VCaP (cell line): ENCODE data around the gene NCKAP1.

ENCODE experiments used
- H3K27ac ChIP-seq: fragments of 450-650 bp; 2 replicates; pipeline ENCODE4 v1.5.1; 2017
- CTCF ChIP-seq: fragments of 450-650 bp; conservative IDR thresholded peaks from 2 replicates; pipeline ENCODE4 v1.5.1; 2017; ENCODE audit warnings: mild to moderate bottlenecking, moderate library complexity

NCKAP1 gene

GRCh38 chr2:183034806-183035205 lies 3.5 kb downstream of the NCKAP1 start:
- H3K27ac ChIP-seq = peak overlapping the region; percentile 94
- TF ChIP-seq CTCF = no peak

- TF ChIP-seq CTCF = no peak
These were observed 4.3 kb downstream of the NCKAP1 start for GRCh38 chr2:183033951-183034350.

GRCh38 chr2:183031911-183032794 lies 6.1 kb downstream of the NCKAP1 start:
- TF ChIP-seq CTCF = no peak

More at GRCh38 chr2:183033951-183034350, 4.3 kb downstream of the NCKAP1 start:
- H3K27ac ChIP-seq = no peak overlapping the region; the same call in 1 of the 2 replicates

GRCh38 chr2:183029219-183029618 lies 9.0 kb downstream of the NCKAP1 start:
- no peak for TF ChIP-seq CTCF
- H3K27ac ChIP-seq = no peak overlapping the region

More at GRCh38 chr2:183031911-183032794, 6.1 kb downstream of the NCKAP1 start:
- peak overlapping the region; percentile 54; the same call in 1 of the 2 replicates for H3K27ac ChIP-seq

- no peak for TF ChIP-seq CTCF
- H3K27ac ChIP-seq = no peak overlapping the region
These were observed 10.1 kb downstream of the NCKAP1 start for GRCh38 chr2:183028108-183028507.

- no peak overlapping the region for H3K27ac ChIP-seq
- no peak for TF ChIP-seq CTCF
These were observed 10.8 kb downstream of the NCKAP1 start for GRCh38 chr2:183027443-183027842.

GRCh38 chr2:183026424-183026823 lies 11.8 kb downstream of the NCKAP1 start:
- no peak overlapping the region for H3K27ac ChIP-seq
- no peak for TF ChIP-seq CTCF
